Subcutaneous adipose tissue (tissue), 4 donors: ENCODE measurements around the gene ZNF576. TPM values are rescaled to one million over a fixed set of nuclear protein-coding genes. Genes with fewer than 3 reads are reported as not detected.

ENCODE experiments used
- CTCF ChIP-seq: fragments of 450-650 bp; IDR thresholded peaks from one replicate; pipeline ENCODE4 v1.5.1; 2016; ENCODE audit warnings: low read depth, mild to moderate bottlenecking, control low read depth, antibody characterized with exemption, moderate library complexity
- total RNA-seq, 4 donors: library from RNA; depleted of rRNA; stranded (reverse); fragments of >200 nt; gene quantifications; one replicate each; pipeline ENCODE4 v1.1.0, GENCODE V29; 2016

Gene ZNF576
- total RNA-seq, 4 donors from 2014 or later, result 4.1 to 11.6 (median 9.4) TPM

- TF ChIP-seq CTCF, result no peak
Measured at GRCh38 chr19:43619262-43620060, 23.1 kb downstream of the ZNF576 start, which contains the start of gene ZNF428. ZNF428 (minus strand) TSS chr19:43619629; CDS start chr19:43614304, 5,325 bp downstream.

- no peak for TF ChIP-seq CTCF
Measured at GRCh38 chr19:43620061-43621001, 23.9 kb downstream of the ZNF576 start.

- TF ChIP-seq CTCF, result no peak
Measured at GRCh38 chr19:43622070-43622469, 25.7 kb downstream of the ZNF576 start.

GRCh38 chr19:43622956-43623355, 26.6 kb downstream of the ZNF576 start:
- no peak for TF ChIP-seq CTCF

GRCh38 chr19:43623889-43624670, 27.7 kb downstream of the ZNF576 start:
- TF ChIP-seq CTCF, result no peak

GRCh38 chr19:43624933-43625332, 28.5 kb downstream of the ZNF576 start:
- TF ChIP-seq CTCF, result no peak
